NCI-H82 treated with DMSO at 0.1 percent for 48 hours (cell line): ENCODE measurements around the gene PHLDA1.

Experiments
- DNase-seq: peaks from one replicate; lab custom pipeline; 2025; ENCODE audit not compliant: unreplicated experiment; lab: John Stamatoyannopoulos, UW

PHLDA1 gene

GRCh38 chr12:76031414-76032042 lies at the start of gene PHLDA1:
PHLDA1 (minus strand) TSS chr12:76031776.
- DNase-seq: peak; percentile 59

GRCh38 chr12:76080729-76081415 lies 49.3 kb upstream of the PHLDA1 start:
- no peak for DNase-seq

GRCh38 chr12:76080017-76080728 lies 48.6 kb upstream of the PHLDA1 start:
- no peak for DNase-seq

GRCh38 chr12:76078748-76079147 lies 47.2 kb upstream of the PHLDA1 start:
- DNase-seq: no peak

- no peak for DNase-seq
These were observed 43.9 kb upstream of the PHLDA1 start for GRCh38 chr12:76075448-76075847.

GRCh38 chr12:76074701-76075336 lies 43.2 kb upstream of the PHLDA1 start:
- DNase-seq: no peak

GRCh38 chr12:76073561-76073960 lies 42.0 kb upstream of the PHLDA1 start:
- DNase-seq: no peak

- DNase-seq: no peak
These were observed 41.0 kb upstream of the PHLDA1 start for GRCh38 chr12:76072568-76072967.

- DNase-seq: no peak
These were observed 37.8 kb upstream of the PHLDA1 start for GRCh38 chr12:76069339-76069738.

GRCh38 chr12:76065917-76066316 lies 34.3 kb upstream of the PHLDA1 start:
- no peak for DNase-seq

- DNase-seq: no peak
These were observed 33.3 kb upstream of the PHLDA1 start for GRCh38 chr12:76064904-76065303.

- DNase-seq: no peak
These were observed 28.5 kb upstream of the PHLDA1 start for GRCh38 chr12:76060111-76060510.

- DNase-seq: no peak
These were observed 25.8 kb upstream of the PHLDA1 start for GRCh38 chr12:76057326-76057725.

GRCh38 chr12:76055393-76055792 lies 23.8 kb upstream of the PHLDA1 start:
- DNase-seq: no peak

GRCh38 chr12:76049575-76050251 lies 18.1 kb upstream of the PHLDA1 start:
- DNase-seq: no peak

GRCh38 chr12:76047742-76048141 lies 16.2 kb upstream of the PHLDA1 start:
- DNase-seq: no peak

GRCh38 chr12:76047060-76047459 lies 15.5 kb upstream of the PHLDA1 start:
- DNase-seq: no peak

GRCh38 chr12:76043377-76043776 lies 11.8 kb upstream of the PHLDA1 start:
- no peak for DNase-seq

GRCh38 chr12:76042147-76042546 lies 10.6 kb upstream of the PHLDA1 start:
- no peak for DNase-seq

GRCh38 chr12:76041406-76041805 lies 9.8 kb upstream of the PHLDA1 start:
- DNase-seq: no peak

GRCh38 chr12:76040461-76040860 lies 8.9 kb upstream of the PHLDA1 start:
- DNase-seq: no peak
